Loucy (cell line): ENCODE results near the gene EIF5A.

ENCODE experiments used
- EZH2phosphoT487 ChIP-seq: fragments of 200-600 bp; IDR thresholded peaks from 2 replicates; pipeline ENCODE4 v1.6.1; 2018; ENCODE audit warnings: antibody characterized with exemption, mild to moderate bottlenecking, moderate library complexity, borderline replicate concordance
- TF ChIP-seq, protein P1 (sequence below): fragments of 200-600 bp; sonication (generic); conservative IDR thresholded peaks from 2 replicates; pipeline ENCODE4 v1.5.1; 2014; ENCODE audit warnings: mild to moderate bottlenecking, antibody characterized with exemption, low read length

DNA sequence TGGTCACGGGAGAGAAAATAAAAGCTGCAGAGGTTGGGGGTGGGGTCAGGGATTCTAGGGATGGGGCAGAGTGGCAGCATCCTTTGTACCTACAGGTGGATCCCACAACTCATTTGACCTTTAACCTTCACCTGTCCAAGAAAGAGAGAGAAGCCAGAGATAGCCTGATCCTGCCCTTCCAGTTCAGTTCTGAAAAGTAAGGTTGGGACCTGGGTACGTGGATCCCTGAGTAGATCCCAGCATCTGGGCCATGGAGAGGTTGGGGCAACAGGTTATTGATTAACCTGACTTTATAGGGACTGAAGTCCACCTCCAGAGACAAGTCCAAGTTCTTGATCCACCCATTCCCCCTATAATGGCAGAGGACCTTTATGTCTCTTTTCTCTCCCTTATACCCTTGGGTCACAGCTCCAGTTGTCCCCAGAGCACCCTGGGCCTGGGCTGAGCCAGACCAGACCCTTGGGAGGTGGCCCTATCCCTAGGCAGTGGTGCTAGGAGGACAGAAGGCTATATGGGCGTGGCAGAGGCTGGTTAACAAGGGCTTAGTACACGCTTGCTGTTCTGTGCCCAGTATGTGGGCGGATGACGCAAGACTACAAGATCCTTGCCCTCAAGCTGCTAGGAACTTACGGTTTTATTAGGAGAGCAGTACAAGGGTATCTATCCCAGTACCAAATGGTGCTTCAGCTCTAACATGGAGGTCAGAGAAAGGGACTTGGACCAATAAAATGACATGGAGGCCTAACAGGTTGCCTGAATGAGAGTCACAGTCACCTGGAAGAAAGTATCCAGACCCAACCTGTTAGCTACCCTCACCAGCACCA, 48.5 kb upstream of the EIF5A start:
- TF ChIP-seq, protein P1, sequence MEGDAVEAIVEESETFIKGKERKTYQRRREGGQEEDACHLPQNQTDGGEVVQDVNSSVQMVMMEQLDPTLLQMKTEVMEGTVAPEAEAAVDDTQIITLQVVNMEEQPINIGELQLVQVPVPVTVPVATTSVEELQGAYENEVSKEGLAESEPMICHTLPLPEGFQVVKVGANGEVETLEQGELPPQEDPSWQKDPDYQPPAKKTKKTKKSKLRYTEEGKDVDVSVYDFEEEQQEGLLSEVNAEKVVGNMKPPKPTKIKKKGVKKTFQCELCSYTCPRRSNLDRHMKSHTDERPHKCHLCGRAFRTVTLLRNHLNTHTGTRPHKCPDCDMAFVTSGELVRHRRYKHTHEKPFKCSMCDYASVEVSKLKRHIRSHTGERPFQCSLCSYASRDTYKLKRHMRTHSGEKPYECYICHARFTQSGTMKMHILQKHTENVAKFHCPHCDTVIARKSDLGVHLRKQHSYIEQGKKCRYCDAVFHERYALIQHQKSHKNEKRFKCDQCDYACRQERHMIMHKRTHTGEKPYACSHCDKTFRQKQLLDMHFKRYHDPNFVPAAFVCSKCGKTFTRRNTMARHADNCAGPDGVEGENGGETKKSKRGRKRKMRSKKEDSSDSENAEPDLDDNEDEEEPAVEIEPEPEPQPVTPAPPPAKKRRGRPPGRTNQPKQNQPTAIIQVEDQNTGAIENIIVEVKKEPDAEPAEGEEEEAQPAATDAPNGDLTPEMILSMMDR, result no peak
- TF ChIP-seq EZH2phosphoT487, result no peak
